Uterus (tissue), 2 donors: ENCODE measurements around the gene KCNIP3.

Experiments used
- CTCF ChIP-seq, 4 experiments: fragments of 200-600 bp in 2 of 4; fragments of 450-650 bp in 2 of 4; sonication (generic) in 2 of 4; IDR thresholded peaks; one replicate each; pipeline ENCODE4 v1.5.1; 2016 to 2019; ENCODE audit warnings: antibody characterized with exemption in 4 of 4, mild to moderate bottlenecking in 2 of 4, moderate library complexity in 1 of 4
- POLR2A ChIP-seq, 2 donors: fragments of 450-650 bp; IDR thresholded peaks; one replicate each; pipeline ENCODE4 v1.6.1; 2016; ENCODE audit warnings: antibody characterized with exemption in 2 of 2, mild to moderate bottlenecking in 1 of 2, moderate library complexity in 1 of 2

DNA sequence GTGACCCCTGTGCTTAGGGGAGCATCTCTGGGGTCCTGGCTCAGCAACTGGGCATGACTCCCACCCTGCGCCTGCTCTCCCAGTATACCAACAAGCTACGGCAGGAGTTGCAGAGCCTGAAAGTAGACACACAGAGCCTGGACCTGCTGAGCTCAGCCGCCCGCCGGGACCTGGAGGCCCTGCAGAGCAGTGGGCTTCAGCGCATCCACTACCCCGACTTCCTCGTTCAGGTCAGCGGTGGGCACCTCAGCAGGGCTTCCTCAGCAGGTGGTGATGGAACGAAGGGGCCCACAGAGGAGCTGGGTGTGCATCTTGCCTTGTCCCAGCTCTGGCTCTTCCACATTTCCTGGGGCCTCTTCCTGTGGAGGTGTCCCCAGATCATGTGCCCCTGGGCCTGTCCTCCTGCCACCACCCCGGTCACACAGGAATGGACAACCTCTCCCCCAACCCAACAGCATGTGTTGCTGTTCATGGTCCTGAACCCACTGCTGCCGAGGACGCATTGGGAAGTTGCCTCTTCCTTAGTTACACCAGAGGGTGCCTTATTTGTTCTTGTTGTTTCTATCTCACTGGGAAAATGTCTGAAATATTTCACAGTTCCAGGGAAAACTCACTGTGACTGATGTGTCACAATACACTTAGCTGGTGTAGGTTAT, 12.1 kb upstream of the KCNIP3 start:
- TF ChIP-seq CTCF (IDR thresholded peaks at IDR 0.05): no peak
- no peak for TF ChIP-seq POLR2A (IDR thresholded peaks at IDR 0.05)
